Suprapubic skin (tissue), 4 donors: ENCODE data around the gene ZBTB44. TPM values are rescaled to one million over a fixed set of nuclear protein-coding genes. Genes with fewer than 3 reads are reported as not detected.
"Not testable (repeated sequence)": the region's sequence is repeated elsewhere in the genome, so short reads cannot be mapped to it uniquely, and the experiment has no call there.

Experiments used
- DNase-seq, 2 donors: peaks; one replicate each; pipeline ENCODE4 v3.0.0-alpha.2; 2019; ENCODE audit warnings: low spot score in 2 of 2
- H3K27ac ChIP-seq: fragments of 200-600 bp; sonication (generic); one replicate; pipeline ENCODE4 v1.5.1; 2019
- H3K27me3 ChIP-seq: fragments of 200-600 bp; sonication (generic); one replicate; pipeline ENCODE4 v1.5.1; 2019
- H3K36me3 ChIP-seq: fragments of 200-600 bp; sonication (generic); one replicate; pipeline ENCODE4 v1.5.1; 2019
- H3K4me1 ChIP-seq: fragments of 200-600 bp; sonication (generic); one replicate; pipeline ENCODE4 v1.5.1; 2019
- H3K4me3 ChIP-seq: fragments of 200-600 bp; sonication (generic); one replicate; pipeline ENCODE4 v1.5.1; 2019; ENCODE audit warnings: mild to moderate bottlenecking
- H3K9me3 ChIP-seq: fragments of 200-600 bp; sonication (generic); one replicate; pipeline ENCODE4 v1.5.1; 2019
- EP300 ChIP-seq: sonication (generic); formaldehyde crosslinking; IDR thresholded peaks from one replicate; pipeline ENCODE4 v1.6.1; 2017; ENCODE audit warnings: antibody characterized with exemption
- POLR2A ChIP-seq, 2 donors: fragments of 450-650 bp; IDR thresholded peaks; one replicate each; pipeline ENCODE4 v1.6.1; 2017; ENCODE audit warnings: antibody characterized with exemption in 2 of 2, mild to moderate bottlenecking in 2 of 2, moderate library complexity in 2 of 2
- POLR2AphosphoS5 ChIP-seq, 3 donors: sonication (generic); formaldehyde crosslinking; IDR thresholded peaks; one replicate each; pipeline ENCODE4 v1.6.1; 2017; ENCODE audit warnings: antibody characterized with exemption in 3 of 3
- WGBS: methylation state at CpG from one replicate; pipeline ENCODE4 v1.1.5; 2018; 5-methylcytosine and 5-hydroxymethylcytosine counted together
- total RNA-seq, 4 donors: library from RNA; depleted of rRNA; stranded (reverse); fragments of >200 nt; gene quantifications; one replicate each; pipeline ENCODE4 v1.1.0, GENCODE V29; 2016
- TF ChIP-seq, protein P1 (sequence below), 2 donors: fragments of 200-600 bp in 1 of 2; fragments of 450-650 bp in 1 of 2; sonication (generic) in 1 of 2; IDR thresholded peaks; one replicate each; pipeline ENCODE4 v1.5.1; 2016 to 2019; ENCODE audit warnings: antibody characterized with exemption in 2 of 2, mild to moderate bottlenecking in 1 of 2, moderate library complexity in 1 of 2

ZBTB44 gene
- total RNA-seq, 4 donors from 2014 or later, result 28.7 to 89.5 (median 69.1) TPM

DNA sequence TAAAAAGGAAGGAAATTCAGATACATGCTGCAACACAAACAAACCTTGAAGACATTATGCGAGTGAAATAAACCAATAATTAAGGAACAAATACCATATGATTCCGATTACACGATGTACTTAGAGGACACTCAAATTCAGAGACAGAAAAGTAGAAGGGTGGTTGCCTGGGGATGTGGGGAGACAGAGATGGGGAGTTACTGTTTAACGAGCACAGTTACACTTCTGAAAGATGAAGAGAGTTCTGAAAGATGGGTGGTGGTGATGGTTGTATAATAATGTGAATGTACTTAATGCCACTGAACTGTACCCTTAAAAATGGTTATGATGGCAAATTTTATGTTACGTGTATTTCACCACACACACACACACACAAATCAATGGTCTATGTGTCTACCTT lies 14.7 kb downstream of the ZBTB44 start:
- TF ChIP-seq POLR2A (IDR thresholded peaks at IDR 0.05) (no peak), POLR2AphosphoS5 (IDR thresholded peaks at IDR 0.05) (no peak), EP300 (no peak)
- TF ChIP-seq, protein P1, sequence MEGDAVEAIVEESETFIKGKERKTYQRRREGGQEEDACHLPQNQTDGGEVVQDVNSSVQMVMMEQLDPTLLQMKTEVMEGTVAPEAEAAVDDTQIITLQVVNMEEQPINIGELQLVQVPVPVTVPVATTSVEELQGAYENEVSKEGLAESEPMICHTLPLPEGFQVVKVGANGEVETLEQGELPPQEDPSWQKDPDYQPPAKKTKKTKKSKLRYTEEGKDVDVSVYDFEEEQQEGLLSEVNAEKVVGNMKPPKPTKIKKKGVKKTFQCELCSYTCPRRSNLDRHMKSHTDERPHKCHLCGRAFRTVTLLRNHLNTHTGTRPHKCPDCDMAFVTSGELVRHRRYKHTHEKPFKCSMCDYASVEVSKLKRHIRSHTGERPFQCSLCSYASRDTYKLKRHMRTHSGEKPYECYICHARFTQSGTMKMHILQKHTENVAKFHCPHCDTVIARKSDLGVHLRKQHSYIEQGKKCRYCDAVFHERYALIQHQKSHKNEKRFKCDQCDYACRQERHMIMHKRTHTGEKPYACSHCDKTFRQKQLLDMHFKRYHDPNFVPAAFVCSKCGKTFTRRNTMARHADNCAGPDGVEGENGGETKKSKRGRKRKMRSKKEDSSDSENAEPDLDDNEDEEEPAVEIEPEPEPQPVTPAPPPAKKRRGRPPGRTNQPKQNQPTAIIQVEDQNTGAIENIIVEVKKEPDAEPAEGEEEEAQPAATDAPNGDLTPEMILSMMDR (IDR thresholded peaks at IDR 0.05), result no peak
- Histone ChIP-seq H3K27ac (no peak overlapping the region), H3K27me3 (no peaks in the 10 kb centered on the region), H3K9me3 (no peaks in the 10 kb centered on the region), H3K4me1 (peaks cover 12% of the 10 kb centered on the region), H3K36me3 (no peaks in the 10 kb centered on the region), H3K4me3 (no peak overlapping the region)
- DNase-seq, result no peak
- WGBS, result 96% methylated on average over 5 of the region's 5 CpGs

DNA sequence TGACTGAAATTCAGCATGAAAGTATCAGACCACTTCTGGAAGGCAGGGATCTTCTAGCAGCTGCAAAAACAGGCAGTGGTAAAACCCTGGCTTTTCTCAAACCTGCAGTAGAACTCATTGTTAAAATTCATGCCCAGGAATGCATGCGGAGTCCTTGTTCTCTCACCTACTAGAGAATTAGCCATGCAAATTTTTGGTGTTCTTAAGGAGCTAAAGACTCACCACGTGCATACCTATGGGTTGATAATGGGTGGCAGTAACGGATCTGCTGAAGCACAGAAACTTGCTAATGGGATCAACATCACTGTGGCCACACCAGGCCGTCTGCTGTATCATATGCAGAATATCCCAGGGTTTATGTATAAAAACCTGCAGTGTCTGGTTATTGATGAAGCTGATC lies 19.1 kb downstream of the ZBTB44 start:
- H3K9me3 ChIP-seq, result no peaks in the 10 kb centered on the region
- TF ChIP-seq POLR2A (IDR thresholded peaks at IDR 0.05), result no peak
- no peak for TF ChIP-seq POLR2AphosphoS5 (IDR thresholded peaks at IDR 0.05)
- TF ChIP-seq EP300, result no peak
- TF ChIP-seq, protein P1 (IDR thresholded peaks at IDR 0.05), result no peak
- WGBS, result 83% methylated on average over 4 of the region's 4 CpGs
- H3K4me1 ChIP-seq, result peaks cover 2% of the 10 kb centered on the region
- no peak overlapping the region for H3K4me3 ChIP-seq
- no peak overlapping the region for H3K27ac ChIP-seq
- no peaks in the 10 kb centered on the region for H3K27me3 ChIP-seq
- no peak for DNase-seq
- H3K36me3 ChIP-seq, result no peaks in the 10 kb centered on the region

DNA sequence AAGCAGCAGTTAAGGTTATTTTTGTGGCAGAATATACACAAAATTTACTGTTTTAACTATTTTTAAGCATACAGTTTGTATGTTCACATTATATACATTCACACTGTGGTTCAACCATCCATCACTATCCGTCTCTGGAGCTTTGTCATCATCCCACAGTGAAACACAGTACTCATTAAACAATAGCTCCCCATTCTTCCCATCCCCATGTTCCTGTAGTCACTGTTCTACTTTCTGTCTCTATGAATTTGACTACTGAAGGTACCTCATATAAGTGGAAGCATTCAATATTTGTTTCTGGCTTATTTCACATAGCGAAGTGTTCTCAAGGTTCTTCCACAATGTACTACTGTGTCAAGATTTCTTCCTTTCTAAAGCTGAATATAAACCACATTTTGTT lies 32.6 kb downstream of the ZBTB44 start:
- WGBS, result 98% methylated on average over 2 of the region's 2 CpGs
- no peak for DNase-seq
- TF ChIP-seq POLR2AphosphoS5 (IDR thresholded peaks at IDR 0.05), result no peak
- H3K9me3 ChIP-seq, result peaks cover 9% of the 10 kb centered on the region
- H3K4me1 ChIP-seq, result no peaks in the 10 kb centered on the region
- no peak overlapping the region for H3K4me3 ChIP-seq
- no peaks in the 10 kb centered on the region for H3K36me3 ChIP-seq
- H3K27ac ChIP-seq, result no peak overlapping the region
- H3K27me3 ChIP-seq, result no peaks in the 10 kb centered on the region

DNA sequence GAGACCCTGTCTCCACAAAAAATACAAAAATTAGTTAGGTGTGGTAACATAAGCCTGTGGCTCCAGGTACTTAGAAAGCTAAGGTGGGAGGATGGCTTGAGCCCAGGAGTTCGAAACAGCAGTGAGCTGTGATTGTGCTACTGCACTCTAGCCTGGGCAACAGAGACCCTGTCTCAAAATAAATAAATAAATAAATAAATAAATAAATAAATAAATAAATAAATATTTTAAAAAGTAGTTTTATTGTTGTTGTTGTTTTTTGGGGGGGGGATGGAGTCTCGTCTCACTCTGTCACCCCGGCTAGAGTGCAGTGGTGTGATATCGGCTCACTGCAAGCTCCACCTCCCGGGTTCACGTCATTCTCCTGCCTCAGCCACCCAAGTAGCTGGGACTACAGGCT lies 33.4 kb downstream of the ZBTB44 start:
- not testable (repeated sequence) for H3K36me3 ChIP-seq, H3K27ac ChIP-seq, H3K4me1 ChIP-seq, H3K4me3 ChIP-seq, H3K9me3 ChIP-seq, DNase-seq, H3K27me3 ChIP-seq
- 98% methylated on average over 6 of the region's 6 CpGs for WGBS

DNA sequence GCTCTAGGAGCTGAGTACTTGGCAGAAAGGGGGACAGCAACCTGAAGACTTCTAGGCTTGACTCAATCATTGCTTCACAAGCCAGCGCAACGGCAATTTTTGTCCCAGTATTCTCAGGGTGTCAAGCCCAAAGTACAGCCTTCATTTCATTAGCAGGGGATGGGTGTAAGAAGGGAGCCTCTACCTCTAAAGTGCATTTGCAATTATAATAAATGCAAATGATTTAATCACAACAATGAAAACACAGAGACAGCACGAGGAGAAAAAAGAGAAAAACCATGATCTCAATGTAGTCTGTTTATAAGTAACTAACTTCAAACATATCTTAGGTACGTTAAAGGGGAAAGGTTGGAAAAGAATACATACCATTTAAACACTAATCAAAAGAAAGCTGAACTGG lies 34.7 kb downstream of the ZBTB44 start:
- H3K36me3 ChIP-seq, result no peaks in the 10 kb centered on the region
- H3K4me1 ChIP-seq, result no peaks in the 10 kb centered on the region
- H3K9me3 ChIP-seq, result peaks cover 9% of the 10 kb centered on the region
- TF ChIP-seq EP300 (no peak), POLR2A (IDR thresholded peaks at IDR 0.05) (no peak), POLR2AphosphoS5 (IDR thresholded peaks at IDR 0.05) (no peak)
- TF ChIP-seq, protein P1 (IDR thresholded peaks at IDR 0.05), result no peak
- no peak overlapping the region for H3K27ac ChIP-seq
- no peaks in the 10 kb centered on the region for H3K27me3 ChIP-seq
- H3K4me3 ChIP-seq, result no peak overlapping the region
- WGBS, result over 99% methylated on average over 4 of the region's 4 CpGs
- no peak for DNase-seq

DNA sequence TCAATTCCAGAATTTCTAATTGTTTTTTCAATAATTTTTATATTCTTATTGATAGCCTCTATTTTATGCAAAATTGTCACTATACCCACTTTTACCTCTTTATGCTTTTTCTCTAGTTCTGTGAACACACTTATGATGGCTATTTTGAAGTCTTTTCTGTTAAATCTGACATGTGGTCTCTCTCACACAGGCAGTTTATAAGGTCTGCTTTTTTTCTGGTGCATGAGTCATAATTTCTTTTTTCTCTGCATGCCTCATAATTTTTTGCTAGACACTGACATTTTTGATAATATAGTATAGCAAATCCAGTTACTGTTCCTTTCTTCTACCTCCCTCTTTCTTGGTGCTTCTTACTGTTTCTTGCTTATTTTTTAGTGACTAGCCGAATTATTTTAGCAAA lies 36.0 kb downstream of the ZBTB44 start:
- Histone ChIP-seq H3K27ac (no peak overlapping the region), H3K4me1 (no peaks in the 10 kb centered on the region), H3K36me3 (no peaks in the 10 kb centered on the region), H3K4me3 (no peak overlapping the region), H3K27me3 (no peaks in the 10 kb centered on the region), H3K9me3 (peaks cover 9% of the 10 kb centered on the region)
- no peak for DNase-seq
- TF ChIP-seq POLR2AphosphoS5 (IDR thresholded peaks at IDR 0.05), result no peak
- TF ChIP-seq, protein P1 (IDR thresholded peaks at IDR 0.05), result no peak
- TF ChIP-seq EP300, result no peak
- no peak for TF ChIP-seq POLR2A (IDR thresholded peaks at IDR 0.05)
- WGBS, result 94% methylated on average over 1 of the region's 1 CpG
